ENCODE data around the gene CADPS2.
A peak's percentile ranks its signal among the peaks of the same experiment; 100 is the strongest.
"Not testable (repeated sequence)": the region's sequence is repeated elsewhere in the genome, so short reads cannot be mapped to it uniquely, and the experiment has no call there.

Gene CADPS2

DNA sequence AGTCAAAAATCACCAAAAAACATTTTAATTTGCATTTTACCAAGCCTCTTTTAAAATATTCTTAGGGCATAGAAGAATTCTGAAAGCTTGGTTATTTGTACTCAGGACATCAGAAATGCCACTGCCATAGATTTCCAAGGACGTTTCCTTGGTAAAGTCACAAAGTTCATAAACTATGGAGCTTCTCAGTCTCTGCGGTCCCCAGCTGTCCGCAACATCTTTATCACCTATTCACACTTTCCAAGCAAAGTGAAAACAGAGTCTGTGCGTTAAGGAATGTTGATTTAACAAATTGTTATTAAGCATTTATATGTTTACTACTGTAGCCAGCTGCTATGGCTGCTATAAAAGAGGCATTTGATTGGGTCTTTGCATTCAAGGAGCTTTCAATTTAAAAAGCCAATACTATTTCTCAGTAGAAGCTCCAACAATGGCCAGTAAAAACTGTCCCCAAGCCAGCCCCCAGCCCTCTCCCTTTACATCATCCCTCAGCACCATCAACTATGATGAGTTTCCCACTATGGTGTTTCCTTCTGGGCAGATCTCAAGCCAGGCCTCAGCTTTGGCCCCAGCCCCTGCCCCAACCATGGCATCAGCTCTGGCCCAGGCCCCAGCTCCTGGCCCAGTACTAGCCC lies 36.8 kb downstream of the CADPS2 start:
- no peak for DNase-seq

DNA sequence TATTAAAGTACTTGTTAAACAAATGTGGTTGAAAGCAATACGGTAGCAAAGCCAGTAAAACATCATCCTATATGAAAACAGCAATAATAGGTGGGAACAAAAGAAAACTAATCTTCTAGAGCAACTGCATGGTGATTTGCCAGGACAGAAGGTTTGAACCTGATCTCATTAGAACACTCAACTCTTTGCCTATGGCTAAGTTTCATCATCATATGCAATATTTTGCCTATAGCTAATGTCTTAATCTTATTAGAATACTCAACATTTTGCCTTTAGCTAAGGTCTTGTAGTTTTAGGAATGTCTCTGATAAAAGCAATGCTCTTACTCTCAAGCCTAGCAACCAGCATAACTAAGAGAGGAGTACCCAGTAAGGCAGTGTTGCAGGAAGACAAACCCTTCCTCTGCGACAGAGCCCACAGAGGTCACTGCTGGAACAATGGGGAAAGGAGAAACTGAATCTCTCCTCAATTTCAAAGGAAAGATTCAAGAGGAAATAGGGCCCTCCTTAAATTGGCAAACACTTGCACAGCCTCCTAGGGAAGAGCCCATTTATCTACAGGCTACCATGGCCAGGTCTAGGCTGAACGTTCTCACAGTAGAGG lies 38.3 kb downstream of the CADPS2 start:
- DNase-seq = no peak

GRCh38 chr7:122846591-122846990 lies 39.7 kb downstream of the CADPS2 start:
- DNase-seq = no peak

DNA sequence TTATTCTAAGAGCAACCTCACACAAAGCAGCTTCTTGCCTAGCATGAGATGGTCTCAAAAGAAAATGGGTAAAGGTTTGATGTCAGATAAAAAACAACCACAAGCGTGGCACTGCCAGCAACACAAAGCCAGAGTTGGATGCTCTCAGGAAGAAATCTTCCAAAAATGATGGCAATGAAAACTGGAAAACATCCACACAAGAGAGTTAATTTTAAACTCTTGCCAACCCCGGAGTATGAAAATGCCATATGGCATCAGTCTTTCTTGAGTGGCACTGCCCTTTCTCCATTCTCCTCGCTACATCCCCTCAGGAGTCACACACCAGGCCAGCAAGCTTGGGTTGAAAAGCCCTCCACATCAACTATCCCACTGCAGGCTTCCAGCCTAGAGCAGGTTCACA lies 41.0 kb downstream of the CADPS2 start:
- no peak for DNase-seq

- DNase-seq = no peak
Measured at GRCh38 chr7:122844191-122844988, 41.9 kb downstream of the CADPS2 start.

GRCh38 chr7:122842971-122843370 lies 43.3 kb downstream of the CADPS2 start:
- no peak for DNase-seq

GRCh38 chr7:122836286-122836685 lies 50.0 kb downstream of the CADPS2 start:
- DNase-seq = not testable (repeated sequence)

DNA sequence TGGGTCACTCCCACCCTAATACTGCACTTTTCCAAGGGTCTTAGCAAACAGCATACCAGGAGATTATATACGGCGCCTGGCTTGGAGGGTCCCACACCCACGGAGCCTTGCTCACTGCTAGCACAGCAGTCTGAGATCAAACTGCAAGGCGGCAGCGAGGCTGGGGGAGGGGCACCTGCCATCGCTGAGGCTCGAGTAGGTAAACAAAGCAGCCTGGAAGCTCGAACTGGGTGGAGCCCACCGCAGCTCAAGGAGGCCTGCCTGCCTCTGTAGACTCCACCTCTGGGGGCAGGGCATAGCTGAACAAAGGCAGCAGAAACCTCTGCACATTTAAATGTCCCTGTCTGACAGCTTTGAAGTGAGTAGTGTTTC lies 51.7 kb downstream of the CADPS2 start:
- not testable (repeated sequence) for DNase-seq

GRCh38 chr7:122833888-122834570 lies 52.2 kb downstream of the CADPS2 start:
- no peak for DNase-seq

- DNase-seq = no peak
Measured at GRCh38 chr7:122831436-122831835, 54.8 kb downstream of the CADPS2 start.

- DNase-seq = no peak
Measured at GRCh38 chr7:122829962-122830361, 56.3 kb downstream of the CADPS2 start.

- DNase-seq = no peak
Measured at GRCh38 chr7:122827763-122828162, 58.5 kb downstream of the CADPS2 start.

DNA sequence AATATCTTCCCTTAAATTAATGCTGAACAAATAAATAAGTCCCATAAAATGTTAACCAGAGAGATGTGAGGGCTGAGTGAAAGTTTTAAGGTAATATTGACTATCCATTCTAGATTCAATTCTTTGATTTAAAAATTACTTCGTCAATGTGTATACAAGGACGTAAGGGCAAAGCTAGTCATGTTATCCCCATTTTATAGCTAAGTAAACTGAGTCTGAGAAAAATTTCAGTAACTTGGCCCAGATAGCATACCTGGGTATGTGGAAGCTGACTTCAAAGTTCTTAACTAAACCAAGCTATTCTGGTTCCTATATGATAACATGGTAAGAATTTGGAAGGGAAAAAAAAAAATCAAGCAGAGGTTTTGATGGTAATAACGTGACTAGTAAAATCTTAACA lies 72.4 kb downstream of the CADPS2 start:
- no peak for DNase-seq

- no peak for DNase-seq
Measured at GRCh38 chr7:122803851-122804250, 82.4 kb downstream of the CADPS2 start.

- DNase-seq = peak; percentile 1
Measured at GRCh38 chr7:122803323-122803722, 82.9 kb downstream of the CADPS2 start.

DNA sequence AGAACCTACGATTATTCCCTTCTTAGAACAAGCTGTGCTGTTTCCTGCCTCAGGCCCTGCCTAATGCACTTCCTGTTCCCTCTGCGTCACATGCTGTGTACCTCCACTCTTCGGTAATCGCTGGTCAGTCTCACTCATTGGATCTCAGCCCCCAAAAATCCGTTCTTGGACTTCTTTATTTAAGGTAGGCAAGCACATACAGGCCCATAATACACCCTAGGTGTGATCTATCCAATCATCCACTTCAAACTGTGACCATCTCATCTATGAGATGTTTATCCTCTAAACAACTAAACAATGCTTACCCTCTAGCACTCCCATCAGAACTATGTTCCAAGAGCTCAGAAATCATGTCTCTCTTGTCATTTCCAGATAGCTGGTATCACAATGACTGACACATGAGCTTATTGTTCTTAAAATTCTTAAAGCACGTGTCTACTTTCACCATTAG lies 83.9 kb downstream of the CADPS2 start:
- DNase-seq = no peak

DNA sequence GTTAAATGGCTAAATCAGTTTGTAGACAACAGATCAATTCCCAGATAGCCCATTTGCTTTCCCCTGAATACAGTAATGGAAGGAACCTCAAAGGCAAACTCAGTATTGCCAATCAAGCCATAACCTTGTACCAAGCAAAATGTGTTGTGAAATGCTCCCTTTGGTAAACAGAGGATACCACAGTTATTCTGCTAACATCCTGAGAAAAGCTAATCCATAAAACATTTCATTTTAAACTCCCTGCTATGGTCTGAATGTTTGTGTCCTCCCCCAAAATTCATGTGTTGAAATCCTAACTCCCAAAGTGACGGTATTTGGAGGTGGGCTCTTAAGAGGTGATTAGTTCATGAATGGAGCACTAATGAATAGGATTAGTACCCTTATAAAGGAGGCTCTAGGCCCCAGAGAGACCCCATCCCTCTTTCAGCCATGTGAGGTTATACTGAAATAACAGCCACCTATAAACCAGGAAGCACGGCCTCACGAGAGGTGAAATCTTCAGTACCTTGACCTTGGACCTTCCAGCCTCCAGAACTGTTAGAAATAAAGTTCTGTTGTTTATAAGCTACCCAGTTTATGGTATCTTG lies 94.2 kb downstream of the CADPS2 start:
- no peak for DNase-seq

DNA sequence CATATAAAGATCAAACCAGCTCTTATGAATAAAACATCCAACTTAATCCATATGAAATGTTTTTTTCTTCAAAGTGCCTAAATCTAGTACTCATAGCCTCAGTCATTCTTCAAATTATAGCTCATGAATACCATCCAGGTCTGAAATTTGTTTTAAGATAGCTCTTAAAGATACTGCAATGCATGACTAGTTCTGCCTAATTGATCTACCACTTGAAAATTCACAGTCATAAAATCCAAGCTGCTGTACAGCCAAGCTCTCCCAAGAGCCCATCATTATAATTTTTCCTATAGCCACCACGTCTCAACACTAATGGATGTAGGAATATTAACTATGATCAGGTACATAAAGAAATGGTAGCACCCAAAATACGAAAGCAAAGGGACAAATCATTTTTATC lies 95.7 kb downstream of the CADPS2 start:
- DNase-seq = no peak

DNA sequence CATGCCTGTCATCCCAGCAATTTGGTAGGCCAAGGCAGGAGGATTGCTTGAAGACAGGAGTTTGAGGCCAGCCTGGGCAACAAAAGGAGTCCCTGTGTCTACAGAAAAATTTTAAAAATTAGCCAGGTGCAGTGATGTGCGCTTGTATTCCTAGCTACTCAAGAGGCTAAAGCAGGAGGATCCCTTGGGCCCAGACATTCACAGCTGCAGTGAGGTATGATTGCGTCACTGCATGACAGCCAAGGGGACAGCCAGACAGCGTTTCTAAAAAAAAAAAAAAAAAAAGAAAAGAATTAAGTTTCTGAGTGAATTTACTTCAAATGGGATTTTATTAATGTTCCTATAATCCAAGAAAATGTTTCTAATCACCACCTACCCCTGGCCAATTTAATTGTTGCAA lies 96.1 kb downstream of the CADPS2 start:
- no peak for DNase-seq

DNA sequence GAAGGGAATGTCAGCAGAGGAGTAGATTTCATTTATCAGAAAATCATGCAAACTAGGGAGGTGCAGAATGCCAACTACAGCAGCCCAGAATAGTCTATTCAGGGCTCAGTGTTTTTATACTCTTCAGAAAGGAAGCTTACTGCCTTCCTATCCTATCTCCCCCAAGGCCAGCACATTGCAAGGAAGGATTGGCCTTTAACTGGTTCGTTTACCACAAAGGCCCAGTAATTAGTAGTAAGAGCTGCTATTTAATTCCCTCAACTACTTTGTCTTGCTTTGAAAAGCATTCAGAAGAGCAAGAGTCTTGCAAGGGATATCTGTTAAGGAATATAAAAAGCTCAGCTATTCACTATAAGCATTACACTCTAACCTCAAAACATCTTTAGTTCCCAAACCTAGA lies 97.1 kb downstream of the CADPS2 start:
- DNase-seq = no peak

- no peak for DNase-seq
Measured at GRCh38 chr7:122770686-122771335, 115.4 kb downstream of the CADPS2 start.

GRCh38 chr7:122768827-122769226 lies 117.4 kb downstream of the CADPS2 start:
- DNase-seq = no peak

- DNase-seq = no peak
Measured at GRCh38 chr7:122767339-122767738, 118.9 kb downstream of the CADPS2 start.
